Breast epithelium (tissue), 3 donors: ENCODE measurements around the gene RPL15.

ENCODE experiments used
- CTCF ChIP-seq, 3 donors: fragments of 450-650 bp; IDR thresholded peaks; one replicate each; pipeline ENCODE4 v1.5.1; 2016 to 2017; ENCODE audit warnings: antibody characterized with exemption in 3 of 3, mild to moderate bottlenecking in 3 of 3, moderate library complexity in 3 of 3
- POLR2AphosphoS5 ChIP-seq, 3 donors: sonication (generic); formaldehyde crosslinking; IDR thresholded peaks; one replicate each; pipeline ENCODE4 v1.6.1; 2017; ENCODE audit warnings: antibody characterized with exemption in 3 of 3

GRCh38 chr3:23882487-23882918, 34.4 kb upstream of the RPL15 start:
- TF ChIP-seq POLR2AphosphoS5 (IDR thresholded peaks at IDR 0.05) (no peak), CTCF (IDR thresholded peaks at IDR 0.05) (no peak)
